Daoy (cell line): Measurements from ENCODE around the gene SNX9. TPM values are rescaled to one million over a fixed set of nuclear protein-coding genes. Genes with fewer than 3 reads are reported as not detected.
"Not testable (repeated sequence)": the region's sequence is repeated elsewhere in the genome, so short reads cannot be mapped to it uniquely, and the experiment has no call there.

ENCODE experiments used
- DNase-seq: peaks from one replicate; pipeline ENCODE4 v3.0.0-alpha.2; 2015; ENCODE audit warnings: low read depth
- total RNA-seq: library from RNA; depleted of rRNA; stranded (reverse); fragments of >200 nt; shearing (Covaris generic); gene quantifications from 2 replicates; pipeline ENCODE4 v1.2.3, GENCODE V29; 2014

The SNX9 gene
- total RNA-seq, 1 experiment from 2014 or later, result 47.4 TPM

- peak; percentile 52 for DNase-seq
Measured at GRCh38 chr6:157831424-157832249, 8.6 kb downstream of the SNX9 start.

DNA sequence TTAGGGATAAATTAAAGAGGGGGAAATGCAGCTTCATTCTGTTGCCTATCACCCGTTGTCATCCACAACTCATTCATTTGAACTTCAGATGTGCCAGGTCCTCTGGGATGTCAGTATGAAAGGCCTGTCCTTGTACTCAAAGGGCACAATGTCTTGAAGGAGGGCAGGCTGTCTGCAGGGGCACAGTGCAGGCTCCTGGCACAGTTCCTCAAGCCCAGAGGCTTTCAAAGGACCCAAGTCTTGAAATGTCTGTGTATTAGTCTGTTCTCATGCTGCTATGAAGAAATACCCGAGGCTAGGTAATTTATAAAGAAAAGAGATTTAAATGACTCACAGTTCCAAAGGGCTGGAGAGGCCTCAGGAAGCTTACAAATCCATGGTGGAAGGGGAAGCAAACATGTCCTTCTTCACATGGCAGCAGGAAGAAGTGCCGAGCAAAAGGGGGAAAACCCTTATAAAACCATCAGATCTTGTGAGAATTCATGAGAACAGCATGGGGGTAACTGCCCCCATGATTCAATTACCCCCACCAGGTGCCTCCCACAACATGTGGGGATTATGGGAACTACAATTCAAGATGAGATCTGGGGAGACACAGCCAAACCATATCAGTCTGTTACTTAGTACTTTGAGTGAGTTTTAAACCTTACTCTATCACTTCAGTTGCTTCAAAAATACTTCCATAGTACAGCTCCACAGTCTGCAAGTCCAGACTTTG is 9.4 kb downstream of the SNX9 start:
- no peak for DNase-seq

- no peak for DNase-seq
Measured at GRCh38 chr6:157834549-157834948, 11.5 kb downstream of the SNX9 start.

GRCh38 chr6:157838718-157839430 is 15.8 kb downstream of the SNX9 start:
- DNase-seq, result no peak

DNA sequence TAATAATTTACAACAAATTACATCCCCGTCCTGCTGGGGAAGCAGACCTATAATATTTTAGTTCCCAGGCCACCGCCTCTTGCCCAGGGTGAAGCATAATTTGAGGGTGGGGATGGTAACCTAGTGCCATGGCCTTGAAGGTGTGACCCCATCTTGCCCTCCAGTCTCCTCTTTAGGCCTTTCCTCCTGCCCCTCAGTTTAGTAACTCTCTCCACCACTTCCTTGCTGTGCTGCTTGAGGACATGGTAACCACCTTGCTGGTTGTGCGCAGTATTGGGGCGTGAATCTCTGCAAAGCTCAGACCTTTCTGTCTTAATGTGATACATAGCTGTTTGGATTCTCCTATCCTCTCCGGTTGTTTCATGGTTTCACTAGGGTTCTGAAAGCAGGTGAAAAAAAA is 16.6 kb downstream of the SNX9 start:
- no peak for DNase-seq

- no peak for DNase-seq
Measured at GRCh38 chr6:157840261-157840660, 17.2 kb downstream of the SNX9 start.

DNA sequence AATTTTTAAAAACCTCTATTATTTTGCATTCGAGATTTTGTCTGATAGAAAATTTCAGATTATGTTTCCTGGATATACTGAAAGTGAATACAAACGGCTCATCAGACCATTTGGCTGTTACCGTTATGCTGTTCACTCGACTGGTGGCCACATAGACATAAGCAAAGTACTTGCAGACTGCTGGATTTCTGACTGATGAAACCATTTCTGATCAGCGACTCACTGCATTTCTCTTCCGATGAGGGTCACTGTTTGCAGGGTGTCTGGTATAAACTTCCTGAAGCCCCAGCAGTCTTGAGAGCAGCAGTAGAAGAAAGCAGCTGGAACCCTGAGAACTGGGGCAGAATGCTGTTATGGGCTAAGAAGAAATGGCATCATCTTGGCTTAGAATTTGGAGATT is 17.7 kb downstream of the SNX9 start:
- peak; percentile 48 for DNase-seq

DNA sequence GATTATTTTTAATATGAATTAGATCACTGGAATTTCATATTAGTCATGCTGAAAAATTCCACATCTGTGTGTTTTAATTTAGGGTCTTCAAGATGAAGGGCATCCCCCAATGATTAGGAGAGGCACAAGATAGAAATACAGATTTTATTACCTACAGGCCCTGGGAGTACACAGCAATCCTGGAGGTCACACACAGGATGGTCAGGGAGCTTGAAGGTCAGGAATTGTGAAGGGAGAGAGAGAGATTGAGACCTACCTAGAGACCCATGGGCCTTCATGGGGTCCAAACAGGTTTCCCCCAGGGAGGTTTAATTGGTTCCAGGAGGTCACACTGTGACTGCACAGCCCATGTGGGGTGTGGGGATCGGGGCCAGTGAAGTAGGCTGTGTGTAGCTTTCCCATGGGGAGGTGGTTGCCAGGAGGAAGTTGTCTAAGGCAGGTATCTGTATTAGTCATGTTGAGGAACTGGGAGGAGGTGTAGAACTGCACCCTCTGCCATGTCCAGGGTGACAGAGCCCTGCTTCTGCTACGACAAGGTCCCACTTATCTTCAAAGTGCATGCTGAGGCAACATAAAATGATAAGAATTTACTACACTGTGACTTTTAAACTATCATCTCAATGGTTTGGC is 18.3 kb downstream of the SNX9 start:
- DNase-seq, result peak; percentile 61

- no peak for DNase-seq
Measured at GRCh38 chr6:157842212-157842611, 19.2 kb downstream of the SNX9 start.

DNA sequence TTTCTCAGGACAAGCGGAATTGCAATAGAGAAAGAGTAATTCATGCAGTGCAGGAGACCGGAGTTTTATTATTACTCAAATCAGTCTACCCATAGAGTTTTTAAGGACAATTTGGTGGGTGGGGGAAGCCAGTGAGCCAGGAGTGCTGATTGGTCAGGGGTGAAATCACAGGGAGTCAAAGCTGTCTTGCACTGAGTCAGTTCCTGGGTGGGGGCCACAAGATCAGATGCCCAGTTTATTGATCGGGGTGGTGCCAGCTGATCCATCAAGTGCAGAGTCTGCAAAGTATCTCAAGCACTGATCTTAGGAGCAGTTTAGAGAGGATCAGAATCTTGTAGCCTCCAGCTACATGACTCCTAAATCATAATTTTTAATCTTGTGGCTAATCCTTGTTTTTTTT is 21.1 kb downstream of the SNX9 start:
- not testable (repeated sequence) for DNase-seq

GRCh38 chr6:157845493-157846259 is 22.6 kb downstream of the SNX9 start:
- no peak for DNase-seq

DNA sequence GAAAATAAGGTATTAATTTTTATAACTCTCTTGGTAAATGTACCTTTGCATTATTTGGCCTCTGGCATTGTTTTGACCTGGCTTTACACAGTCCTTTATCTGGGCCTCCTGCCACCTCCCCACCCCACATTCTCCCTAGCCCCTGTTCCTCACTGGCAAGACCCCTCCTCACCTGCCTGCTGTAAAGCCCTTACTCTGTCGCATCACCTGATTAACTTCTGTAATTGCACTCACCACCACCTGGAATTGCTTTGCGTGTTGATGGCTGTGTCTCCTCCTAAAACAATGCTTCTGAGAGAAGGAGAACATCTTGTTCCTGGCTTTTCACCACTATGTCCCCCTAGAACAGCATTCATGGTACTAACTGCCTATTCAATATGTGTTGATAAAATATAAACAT is 24.8 kb downstream of the SNX9 start:
- no peak for DNase-seq

GRCh38 chr6:157848693-157849092 is 25.6 kb downstream of the SNX9 start:
- no peak for DNase-seq

- DNase-seq, result no peak
Measured at GRCh38 chr6:157849288-157850017, 26.4 kb downstream of the SNX9 start.

GRCh38 chr6:157850030-157850429 is 27.0 kb downstream of the SNX9 start:
- no peak for DNase-seq

DNA sequence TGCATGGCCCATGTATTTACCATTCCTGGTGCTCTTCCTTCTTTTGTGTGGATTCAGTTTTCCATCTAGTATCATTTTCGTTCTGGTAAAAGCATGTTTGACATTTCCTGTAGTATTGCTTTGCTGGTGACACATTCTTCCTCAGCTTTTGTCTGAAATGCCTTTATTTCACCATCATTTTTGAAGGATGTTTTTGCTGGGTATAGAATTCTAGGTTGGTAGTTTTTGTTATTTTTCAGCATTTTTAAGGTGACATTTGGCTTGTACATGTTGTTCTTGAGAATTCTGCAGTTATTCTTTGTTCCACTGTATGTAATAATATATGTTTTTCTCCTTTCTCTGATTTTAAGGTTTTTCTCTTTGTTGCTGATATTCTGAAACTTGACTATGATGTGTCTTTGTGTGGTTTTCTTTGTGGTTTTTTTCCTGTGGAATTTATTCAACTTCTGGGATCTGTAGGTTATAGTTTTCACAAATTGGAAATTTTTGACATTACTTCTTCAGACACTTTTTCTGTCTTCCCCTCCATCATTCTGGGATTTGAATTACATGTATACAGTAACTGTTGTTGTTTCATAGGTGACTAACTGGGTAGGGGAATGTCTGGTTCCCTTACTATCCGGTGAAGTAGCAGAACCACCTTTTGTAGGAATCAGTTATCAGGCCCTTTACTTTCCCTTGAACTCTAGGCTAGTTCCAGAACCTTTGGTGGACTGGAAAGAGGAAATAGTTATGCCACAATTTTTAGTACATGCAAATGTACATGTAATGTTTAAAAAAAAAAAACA is 30.2 kb downstream of the SNX9 start:
- DNase-seq, result no peak

DNA sequence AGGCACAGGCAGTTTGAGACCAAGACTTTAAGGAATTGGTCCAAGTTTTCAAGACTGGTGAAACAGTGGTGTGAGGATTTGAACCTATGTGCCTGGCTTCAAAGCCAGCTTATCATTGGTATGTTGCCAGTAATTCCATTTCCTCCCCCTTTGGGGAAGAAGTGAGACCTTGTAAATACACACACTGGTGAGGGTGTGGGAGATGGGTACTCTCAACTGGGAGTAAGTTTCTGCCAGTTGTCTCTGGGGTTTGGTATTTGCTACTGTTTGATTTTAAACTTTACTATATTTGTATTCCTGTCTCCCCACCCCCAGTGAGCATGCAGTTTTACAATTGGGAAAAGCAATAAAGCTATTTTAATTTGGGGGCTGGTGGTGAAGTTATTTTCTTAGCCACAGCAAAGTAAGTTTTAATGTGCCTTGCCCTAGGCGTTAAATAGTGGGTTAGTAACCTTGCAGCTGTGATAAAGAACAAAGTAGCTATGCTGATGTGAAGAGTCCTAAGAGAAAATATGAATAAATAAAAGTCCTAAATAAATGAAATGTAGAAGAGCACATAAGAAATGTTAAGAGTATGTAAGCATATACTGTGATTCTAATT is 31.0 kb downstream of the SNX9 start:
- DNase-seq, result no peak

DNA sequence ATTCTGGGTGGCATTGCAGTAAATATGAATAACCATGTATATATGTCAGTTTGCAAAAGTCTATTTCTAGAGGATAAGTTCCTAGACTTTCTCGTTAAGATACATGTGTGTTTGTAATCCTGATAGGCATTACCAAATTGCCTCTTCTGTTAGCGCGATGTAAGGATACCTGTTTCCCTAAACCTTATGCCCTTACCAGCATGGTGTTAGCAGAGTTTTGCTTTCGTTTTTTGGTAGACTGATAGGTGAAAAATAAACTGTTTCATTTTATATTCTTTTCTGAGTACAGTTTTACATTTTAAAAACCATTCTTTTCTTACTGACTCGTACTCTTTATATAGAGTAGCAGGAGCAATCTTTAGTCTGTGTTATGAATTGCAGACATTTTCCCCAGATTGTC is 32.3 kb downstream of the SNX9 start:
- no peak for DNase-seq

- DNase-seq, result not testable (repeated sequence)
Measured at GRCh38 chr6:157855804-157856203, 32.8 kb downstream of the SNX9 start.
